Measurements from ENCODE around the gene MYH14.

MYH14 gene

DNA sequence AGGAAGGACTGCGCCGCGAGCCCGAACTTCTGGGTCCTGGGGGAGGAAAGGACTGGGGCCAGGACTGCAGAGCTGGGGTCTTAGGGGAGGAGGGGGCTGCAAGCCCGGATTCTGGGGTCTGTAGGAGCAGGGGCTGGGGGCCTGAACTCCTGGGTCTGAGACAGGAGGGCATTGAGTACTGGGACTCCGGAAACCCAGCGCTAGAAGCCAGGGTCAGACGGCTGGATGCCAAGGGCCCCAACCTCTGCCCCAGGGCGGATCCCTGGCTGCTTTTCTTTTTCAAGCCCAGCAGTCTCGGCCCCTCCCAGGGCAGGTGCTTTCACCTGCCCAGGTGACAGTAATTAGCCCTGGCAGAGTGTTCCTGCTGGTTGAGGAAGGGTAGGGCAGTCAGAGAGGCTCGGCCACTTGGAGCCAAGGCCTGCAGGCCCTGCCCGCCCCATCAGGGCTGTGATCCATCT, 2.3 kb downstream of the MYH14 start:
- Histone ChIP-seq H3K4me1 (ENCODE audit: control insufficient read depth, insufficient read depth, low read length, unreplicated experiment) (no peaks in the 10 kb centered on the region), H3K79me2 (ENCODE audit: control insufficient read depth, insufficient read depth, low read length, unreplicated experiment) (no peaks in the 10 kb centered on the region), H3K36me3 (ENCODE audit: insufficient read depth, low read length) (no peaks in the 10 kb centered on the region), H3K27me3 (ENCODE audit: insufficient read depth, low read length) (peaks cover 49% of the 10 kb centered on the region), H3K4me3 (ENCODE audit: low read depth, low read length) (no peak overlapping the region), H2AFZ (ENCODE audit: low read length, unreplicated experiment) (no peak overlapping the region), H3K27ac (ENCODE audit: low read depth, low read length) (no peak overlapping the region)

DNA sequence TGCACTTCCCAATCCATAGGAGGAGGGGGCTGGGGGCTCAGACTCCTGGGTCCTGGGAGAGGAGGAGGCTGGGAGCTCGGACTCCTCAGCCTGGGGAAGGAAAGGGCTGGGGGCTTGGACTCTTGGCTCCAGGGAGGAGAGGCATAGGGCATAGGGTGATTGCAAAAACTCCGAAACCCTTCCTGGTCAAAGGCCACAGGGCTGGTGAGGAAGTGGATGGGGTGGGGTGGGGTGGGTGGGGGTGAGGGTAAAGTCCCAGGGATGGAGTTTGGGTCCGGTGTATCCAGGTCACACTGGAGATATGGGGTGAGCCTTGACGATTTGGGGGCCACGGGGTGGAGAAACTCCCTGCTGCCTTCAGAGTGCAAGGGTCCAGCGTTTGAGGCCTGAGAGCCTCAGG, 2.8 kb downstream of the MYH14 start:
- no peak overlapping the region for H3K4me3 ChIP-seq (ENCODE audit: low read depth, low read length)

DNA sequence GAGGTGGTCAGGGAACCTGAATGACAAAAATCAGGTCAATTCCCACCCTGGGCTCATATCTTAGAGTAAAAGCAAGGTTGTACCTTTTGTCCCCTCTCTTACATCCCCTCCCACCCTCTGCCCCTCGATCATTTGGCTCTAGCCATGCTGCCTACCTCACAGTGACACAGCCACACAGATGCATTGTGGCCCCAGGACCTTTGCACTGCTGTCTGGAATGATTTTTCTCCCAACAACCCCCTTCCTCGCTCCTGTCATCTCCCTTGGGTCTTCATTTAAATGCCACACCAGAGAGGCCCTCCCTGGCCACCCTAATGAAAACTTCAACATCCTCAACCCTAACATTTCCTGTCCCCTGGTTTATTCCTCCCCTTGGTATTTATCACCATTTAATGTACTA, 4.3 kb downstream of the MYH14 start:
- Histone ChIP-seq H3K36me3 (ENCODE audit: insufficient read depth, low read length) (no peaks in the 10 kb centered on the region), H3K79me2 (ENCODE audit: control insufficient read depth, insufficient read depth, low read length, unreplicated experiment) (no peaks in the 10 kb centered on the region), H3K4me3 (ENCODE audit: low read depth, low read length) (no peak overlapping the region), H3K4me1 (ENCODE audit: control insufficient read depth, insufficient read depth, low read length, unreplicated experiment) (no peaks in the 10 kb centered on the region), H3K27me3 (ENCODE audit: insufficient read depth, low read length) (peaks cover 33% of the 10 kb centered on the region; the same call in 1 of the 2 replicates), H3K27ac (ENCODE audit: low read depth, low read length) (no peak overlapping the region), H2AFZ (ENCODE audit: low read length, unreplicated experiment) (no peak overlapping the region)

More for the DNA sequence above, 2.8 kb downstream of the MYH14 start:
- H3K4me1 ChIP-seq (ENCODE audit: control insufficient read depth, insufficient read depth, low read length, unreplicated experiment), result no peaks in the 10 kb centered on the region
- H2AFZ ChIP-seq (ENCODE audit: low read length, unreplicated experiment), result no peak overlapping the region
- no peak overlapping the region for H3K27ac ChIP-seq (ENCODE audit: low read depth, low read length)
- H3K79me2 ChIP-seq (ENCODE audit: control insufficient read depth, insufficient read depth, low read length, unreplicated experiment), result no peaks in the 10 kb centered on the region
- no peaks in the 10 kb centered on the region for H3K36me3 ChIP-seq (ENCODE audit: insufficient read depth, low read length)
- H3K27me3 ChIP-seq (ENCODE audit: insufficient read depth, low read length), result peaks cover 45% of the 10 kb centered on the region

DNA sequence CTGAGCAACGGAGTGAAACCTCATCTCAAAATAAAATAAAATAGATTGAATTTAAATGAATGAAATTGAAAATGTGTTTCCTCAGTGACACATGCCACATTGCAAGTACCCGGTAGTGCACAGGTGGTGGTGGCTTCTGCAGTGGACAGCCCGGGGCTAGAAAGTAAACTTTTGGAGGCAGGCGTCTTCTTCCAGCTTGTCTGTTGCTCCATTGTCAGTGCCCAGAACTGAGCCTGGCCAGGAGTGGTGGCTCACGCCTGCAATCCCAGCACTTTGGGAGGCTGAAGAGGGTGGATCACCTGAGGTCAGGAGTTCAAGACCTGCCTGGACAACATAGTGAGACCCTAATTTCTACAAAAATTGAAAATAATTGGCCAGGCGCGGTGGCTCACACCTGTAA, 5.7 kb downstream of the MYH14 start:
- Histone ChIP-seq H3K79me2 (ENCODE audit: control insufficient read depth, insufficient read depth, low read length, unreplicated experiment) (no peaks in the 10 kb centered on the region), H3K4me1 (ENCODE audit: control insufficient read depth, insufficient read depth, low read length, unreplicated experiment) (no peaks in the 10 kb centered on the region), H3K36me3 (ENCODE audit: insufficient read depth, low read length) (no peaks in the 10 kb centered on the region), H2AFZ (ENCODE audit: low read length, unreplicated experiment) (no peak overlapping the region), H3K27me3 (ENCODE audit: insufficient read depth, low read length) (peaks cover 19% of the 10 kb centered on the region; the same call in 1 of the 2 replicates), H3K27ac (ENCODE audit: low read depth, low read length) (no peak overlapping the region), H3K4me3 (ENCODE audit: low read depth, low read length) (no peak overlapping the region)

DNA sequence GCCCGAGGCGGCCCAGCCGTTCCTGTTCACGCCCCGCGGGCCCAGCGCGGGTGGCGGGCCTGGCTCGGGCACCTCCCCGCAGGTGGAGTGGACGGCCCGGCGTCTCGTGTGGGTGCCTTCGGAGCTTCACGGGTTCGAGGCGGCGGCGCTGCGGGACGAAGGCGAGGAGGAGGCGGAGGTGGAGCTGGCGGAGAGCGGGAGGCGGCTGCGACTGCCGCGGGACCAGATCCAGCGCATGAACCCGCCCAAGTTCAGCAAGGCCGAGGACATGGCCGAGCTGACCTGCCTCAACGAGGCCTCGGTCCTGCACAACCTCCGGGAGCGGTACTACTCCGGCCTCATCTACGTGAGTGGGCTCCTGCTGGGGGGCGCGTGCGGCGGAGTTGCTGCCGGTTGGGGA, 7.0 kb downstream of the MYH14 start:
- peaks cover 6% of the 10 kb centered on the region; the same call in 1 of the 2 replicates for H3K27me3 ChIP-seq (ENCODE audit: insufficient read depth, low read length)
- H3K36me3 ChIP-seq (ENCODE audit: insufficient read depth, low read length), result no peaks in the 10 kb centered on the region
- H3K4me1 ChIP-seq (ENCODE audit: control insufficient read depth, insufficient read depth, low read length, unreplicated experiment), result no peaks in the 10 kb centered on the region
- H3K27ac ChIP-seq (ENCODE audit: low read depth, low read length), result no peak overlapping the region
- no peak overlapping the region for H2AFZ ChIP-seq (ENCODE audit: low read length, unreplicated experiment)
- no peaks in the 10 kb centered on the region for H3K79me2 ChIP-seq (ENCODE audit: control insufficient read depth, insufficient read depth, low read length, unreplicated experiment)
- H3K4me3 ChIP-seq (ENCODE audit: low read depth, low read length), result no peak overlapping the region

DNA sequence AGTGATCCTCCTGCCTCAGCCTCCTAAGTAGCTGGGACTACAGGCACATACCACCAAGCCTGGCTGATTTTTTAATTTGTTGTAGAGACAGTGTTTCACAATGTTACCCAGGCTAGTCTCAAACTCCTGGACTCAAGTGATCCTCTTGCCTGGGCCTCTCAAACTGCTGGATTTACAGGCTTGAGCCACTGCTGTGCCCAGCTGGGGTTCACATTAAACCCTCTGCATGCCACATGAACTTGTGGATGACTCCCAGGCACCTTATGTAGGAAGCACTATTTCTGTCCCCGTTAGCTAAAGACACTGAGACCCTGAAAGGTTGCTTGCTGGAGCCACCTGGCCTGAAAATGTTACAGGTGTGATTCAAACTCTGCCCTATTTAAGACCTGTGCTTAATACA, 10.5 kb downstream of the MYH14 start:
- no peaks in the 10 kb centered on the region for H3K79me2 ChIP-seq (ENCODE audit: control insufficient read depth, insufficient read depth, low read length, unreplicated experiment)
- no peaks in the 10 kb centered on the region for H3K36me3 ChIP-seq (ENCODE audit: insufficient read depth, low read length)
- H3K4me3 ChIP-seq (ENCODE audit: low read depth, low read length), result no peak overlapping the region
- no peaks in the 10 kb centered on the region for H3K27me3 ChIP-seq (ENCODE audit: insufficient read depth, low read length)
- H3K4me1 ChIP-seq (ENCODE audit: control insufficient read depth, insufficient read depth, low read length, unreplicated experiment), result no peaks in the 10 kb centered on the region
- H3K27ac ChIP-seq (ENCODE audit: low read depth, low read length), result no peak overlapping the region
- H2AFZ ChIP-seq (ENCODE audit: low read length, unreplicated experiment), result no peak overlapping the region

DNA sequence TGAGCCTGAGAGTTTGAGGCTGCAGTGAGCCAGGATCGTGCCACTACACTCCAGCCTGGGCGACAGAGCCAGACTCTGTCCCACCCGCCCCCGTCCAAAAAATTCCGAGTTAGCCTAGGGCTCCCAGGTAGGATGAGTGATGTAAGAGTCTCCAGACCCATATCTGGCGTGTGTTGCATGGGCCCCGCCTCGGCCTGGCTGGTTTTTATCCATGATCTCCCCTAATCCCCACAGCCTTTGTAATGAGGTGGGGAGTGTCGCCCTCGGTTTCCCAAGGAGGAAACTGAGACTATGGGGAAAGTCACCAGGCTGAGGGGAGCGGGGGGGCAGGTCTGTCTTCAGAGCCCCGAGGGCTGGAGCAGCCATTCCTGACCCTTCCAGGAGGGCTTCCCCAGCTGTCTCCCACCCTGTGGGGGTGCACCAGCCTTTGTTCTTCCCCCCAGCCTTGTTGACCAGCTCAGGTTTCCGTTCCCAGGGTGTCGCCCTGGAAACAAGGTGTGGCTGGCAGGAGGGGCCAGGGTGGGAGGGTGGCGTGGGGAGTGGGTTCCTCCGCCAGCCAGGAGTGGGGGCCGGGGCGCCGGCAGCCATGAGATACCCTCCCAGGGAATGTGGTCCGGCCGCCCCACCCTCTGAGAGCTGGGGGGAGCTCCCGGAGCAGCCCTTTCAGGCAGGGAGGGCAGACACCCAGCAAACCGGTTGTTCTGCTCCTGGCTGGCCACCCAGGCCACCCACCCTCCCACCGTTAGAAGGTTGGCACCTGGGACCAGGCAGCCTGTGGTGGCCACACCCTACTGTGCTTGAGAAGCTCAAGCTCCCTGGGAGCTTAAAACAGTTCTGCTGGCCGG, 11.5 kb downstream of the MYH14 start:
- H3K27ac ChIP-seq (ENCODE audit: low read depth, low read length), result no peak overlapping the region
- H2AFZ ChIP-seq (ENCODE audit: low read length, unreplicated experiment), result no peak overlapping the region
- no peaks in the 10 kb centered on the region for H3K4me1 ChIP-seq (ENCODE audit: control insufficient read depth, insufficient read depth, low read length, unreplicated experiment)
- H3K36me3 ChIP-seq (ENCODE audit: insufficient read depth, low read length), result no peaks in the 10 kb centered on the region
- no peaks in the 10 kb centered on the region for H3K27me3 ChIP-seq (ENCODE audit: insufficient read depth, low read length)
- H3K79me2 ChIP-seq (ENCODE audit: control insufficient read depth, insufficient read depth, low read length, unreplicated experiment), result no peaks in the 10 kb centered on the region
- no peak overlapping the region for H3K4me3 ChIP-seq (ENCODE audit: low read depth, low read length)

DNA sequence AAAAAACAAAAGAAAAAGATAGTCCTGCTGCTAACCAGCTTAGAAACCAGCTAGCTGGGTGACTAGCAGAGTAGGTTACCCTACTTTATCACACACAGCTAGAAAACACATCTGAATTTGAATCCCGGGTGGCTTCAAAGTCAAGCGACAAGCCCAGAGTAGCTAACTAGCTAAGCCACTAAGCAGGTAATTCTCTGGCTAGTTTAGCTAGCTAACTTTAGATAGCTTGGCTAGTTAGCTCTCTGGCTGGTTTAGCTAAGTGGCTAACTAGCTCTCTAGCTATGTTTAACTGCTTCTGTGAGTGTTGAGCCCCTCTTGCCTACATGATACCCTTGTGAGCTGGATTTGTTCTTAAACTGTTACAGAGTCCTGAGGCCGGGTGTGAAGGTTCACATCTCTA, 12.4 kb downstream of the MYH14 start:
- H3K4me3 ChIP-seq (ENCODE audit: low read depth, low read length), result no peak overlapping the region
- H3K27me3 ChIP-seq (ENCODE audit: insufficient read depth, low read length), result no peaks in the 10 kb centered on the region
- no peaks in the 10 kb centered on the region for H3K36me3 ChIP-seq (ENCODE audit: insufficient read depth, low read length)
- H3K79me2 ChIP-seq (ENCODE audit: control insufficient read depth, insufficient read depth, low read length, unreplicated experiment), result no peaks in the 10 kb centered on the region
- no peak overlapping the region for H3K27ac ChIP-seq (ENCODE audit: low read depth, low read length)
- no peaks in the 10 kb centered on the region for H3K4me1 ChIP-seq (ENCODE audit: control insufficient read depth, insufficient read depth, low read length, unreplicated experiment)
- H2AFZ ChIP-seq (ENCODE audit: low read length, unreplicated experiment), result no peak overlapping the region

DNA sequence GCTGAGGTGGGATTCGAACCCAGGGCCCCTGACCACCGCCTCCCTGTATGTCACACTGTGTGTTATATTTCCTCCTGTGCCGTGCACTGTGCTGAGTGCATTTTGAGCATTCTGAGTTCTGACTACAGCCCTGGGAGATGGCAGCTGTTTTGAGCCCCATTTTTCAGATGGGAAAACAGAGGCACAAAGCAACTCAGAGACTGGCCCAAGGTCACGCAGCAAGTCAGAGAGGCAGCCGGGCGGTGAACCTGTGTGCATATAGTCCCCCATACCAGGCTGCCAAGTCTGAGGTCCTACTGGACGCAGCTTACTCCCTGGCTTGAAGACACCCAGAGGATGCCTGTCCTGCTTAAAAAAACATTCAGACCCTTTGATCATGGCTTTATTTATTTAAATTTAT, 17.7 kb downstream of the MYH14 start:
- Histone ChIP-seq H3K36me3 (ENCODE audit: insufficient read depth, low read length) (no peaks in the 10 kb centered on the region), H3K27me3 (ENCODE audit: insufficient read depth, low read length) (no peaks in the 10 kb centered on the region), H3K27ac (ENCODE audit: low read depth, low read length) (no peak overlapping the region), H2AFZ (ENCODE audit: low read length, unreplicated experiment) (no peak overlapping the region), H3K79me2 (ENCODE audit: control insufficient read depth, insufficient read depth, low read length, unreplicated experiment) (no peaks in the 10 kb centered on the region), H3K4me1 (ENCODE audit: control insufficient read depth, insufficient read depth, low read length, unreplicated experiment) (no peaks in the 10 kb centered on the region), H3K4me3 (ENCODE audit: low read depth, low read length) (no peak overlapping the region)

DNA sequence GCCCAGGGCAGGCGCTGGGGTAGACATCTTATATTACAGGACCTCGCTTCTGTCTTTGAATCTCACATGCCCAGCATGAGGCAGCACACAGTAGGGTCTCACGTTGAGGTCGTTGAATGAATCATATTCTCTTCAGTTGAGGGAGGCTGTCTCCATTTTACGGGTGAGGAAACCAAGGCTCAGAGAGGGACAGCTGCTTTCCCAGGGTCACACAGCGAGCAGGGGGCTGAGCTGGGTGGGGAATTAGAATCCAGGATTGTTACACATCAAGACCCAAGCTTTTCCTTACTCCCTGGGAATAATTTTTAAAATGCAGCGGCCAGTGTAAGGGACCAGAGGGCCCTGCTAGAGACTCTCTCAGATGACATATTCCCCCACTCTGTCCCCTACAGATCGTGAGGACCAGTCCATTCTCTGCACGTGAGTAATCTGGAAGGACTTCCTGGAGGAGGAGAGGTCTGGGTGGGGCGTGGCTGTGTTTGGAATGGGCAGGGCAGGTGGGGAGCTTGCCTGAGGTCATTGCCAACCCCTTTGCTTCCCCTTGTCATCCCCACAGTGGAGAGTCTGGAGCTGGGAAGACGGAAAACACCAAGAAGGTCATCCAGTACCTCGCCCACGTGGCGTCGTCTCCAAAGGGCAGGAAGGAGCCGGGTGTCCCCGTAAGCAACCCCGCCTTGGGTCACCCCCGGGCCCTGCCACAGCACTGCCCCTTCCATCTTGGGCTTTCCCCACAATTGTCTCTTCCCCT, 19.4 kb downstream of the MYH14 start:
- no peak overlapping the region for H3K27ac ChIP-seq (ENCODE audit: low read depth, low read length)
- H3K79me2 ChIP-seq (ENCODE audit: control insufficient read depth, insufficient read depth, low read length, unreplicated experiment), result no peaks in the 10 kb centered on the region
- H3K4me3 ChIP-seq (ENCODE audit: low read depth, low read length), result no peak overlapping the region
- H3K27me3 ChIP-seq (ENCODE audit: insufficient read depth, low read length), result no peaks in the 10 kb centered on the region
- H2AFZ ChIP-seq (ENCODE audit: low read length, unreplicated experiment), result no peak overlapping the region
- H3K36me3 ChIP-seq (ENCODE audit: insufficient read depth, low read length), result no peaks in the 10 kb centered on the region
- H3K4me1 ChIP-seq (ENCODE audit: control insufficient read depth, insufficient read depth, low read length, unreplicated experiment), result no peaks in the 10 kb centered on the region

DNA sequence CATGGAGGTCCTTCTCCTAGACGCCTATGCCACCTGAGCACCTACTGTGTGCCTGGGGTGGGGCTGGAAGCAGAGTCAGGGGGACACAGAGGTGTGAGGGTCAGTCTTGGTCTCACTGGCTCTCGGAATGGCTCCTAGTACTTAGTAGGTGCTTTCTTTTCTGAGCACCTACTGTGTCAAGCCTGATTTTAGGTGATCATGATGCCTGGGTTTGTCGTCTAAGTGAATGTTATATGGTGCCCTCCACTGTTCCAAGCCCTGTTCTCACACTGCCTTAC, 20.0 kb downstream of the MYH14 start:
- Histone ChIP-seq H3K27me3 (ENCODE audit: insufficient read depth, low read length) (no peaks in the 10 kb centered on the region), H3K4me3 (ENCODE audit: low read depth, low read length) (no peak overlapping the region), H3K4me1 (ENCODE audit: control insufficient read depth, insufficient read depth, low read length, unreplicated experiment) (no peaks in the 10 kb centered on the region), H3K36me3 (ENCODE audit: insufficient read depth, low read length) (no peaks in the 10 kb centered on the region), H2AFZ (ENCODE audit: low read length, unreplicated experiment) (no peak overlapping the region), H3K79me2 (ENCODE audit: control insufficient read depth, insufficient read depth, low read length, unreplicated experiment) (no peaks in the 10 kb centered on the region), H3K27ac (ENCODE audit: low read depth, low read length) (no peak overlapping the region)

All from ACC112 (cell line).